Measurements from ENCODE around the gene KAT7.

The KAT7 gene

GRCh38 chr17:49783071-49783715 lies 5.3 kb upstream of the KAT7 start:
- no peaks in the 10 kb centered on the region for H3K36me3 ChIP-seq (ENCODE audit: insufficient read depth, low read depth, low read length)
- H3K27me3 ChIP-seq (ENCODE audit: insufficient read depth, low read length) = peaks cover 4% of the 10 kb centered on the region; the same call in 1 of the 2 replicates
- no peak overlapping the region for H3K27ac ChIP-seq (ENCODE audit: low read length)
- H3K9ac ChIP-seq (ENCODE audit: low read depth, low read length) = no peak overlapping the region
- peaks cover 7% of the 10 kb centered on the region for H3K4me1 ChIP-seq (ENCODE audit: insufficient read depth, low read length)
- no peak overlapping the region for H3K4me3 ChIP-seq (ENCODE audit: low read length)
- H3K9me3 ChIP-seq (ENCODE audit: insufficient read depth, low read depth, low read length) = no peaks in the 10 kb centered on the region

- H3K9me3 ChIP-seq (ENCODE audit: insufficient read depth, low read depth, low read length) = no peaks in the 10 kb centered on the region
- H3K27ac ChIP-seq (ENCODE audit: low read length) = no peak overlapping the region
- peaks cover 4% of the 10 kb centered on the region; the same call in 1 of the 2 replicates for H3K27me3 ChIP-seq (ENCODE audit: insufficient read depth, low read length)
- H3K4me3 ChIP-seq (ENCODE audit: low read length) = no peak overlapping the region
- no peak overlapping the region for H3K9ac ChIP-seq (ENCODE audit: low read depth, low read length)
- no peaks in the 10 kb centered on the region for H3K36me3 ChIP-seq (ENCODE audit: insufficient read depth, low read depth, low read length)
- peaks cover 7% of the 10 kb centered on the region for H3K4me1 ChIP-seq (ENCODE audit: insufficient read depth, low read length)
Observed at GRCh38 chr17:49783791-49784190, 4.7 kb upstream of the KAT7 start.

- Histone ChIP-seq H3K27me3 (ENCODE audit: insufficient read depth, low read length) (peaks cover 4% of the 10 kb centered on the region; the same call in 1 of the 2 replicates), H3K9me3 (ENCODE audit: insufficient read depth, low read depth, low read length) (no peaks in the 10 kb centered on the region), H3K4me1 (ENCODE audit: insufficient read depth, low read length) (peaks cover 7% of the 10 kb centered on the region), H3K9ac (ENCODE audit: low read depth, low read length) (no peak overlapping the region), H3K27ac (ENCODE audit: low read length) (no peak overlapping the region), H3K36me3 (ENCODE audit: insufficient read depth, low read depth, low read length) (no peaks in the 10 kb centered on the region), H3K4me3 (ENCODE audit: low read length) (no peak overlapping the region)
Observed at GRCh38 chr17:49784636-49785035, 3.8 kb upstream of the KAT7 start.

- peak overlapping the region; percentile 99 for H3K9ac ChIP-seq (ENCODE audit: low read depth, low read length)
- peaks cover 7% of the 10 kb centered on the region for H3K4me1 ChIP-seq (ENCODE audit: insufficient read depth, low read length)
- H3K27ac ChIP-seq (ENCODE audit: low read length) = peak overlapping the region; percentile 84
- no peaks in the 10 kb centered on the region for H3K9me3 ChIP-seq (ENCODE audit: insufficient read depth, low read depth, low read length)
- peaks cover 4% of the 10 kb centered on the region; the same call in 1 of the 2 replicates for H3K27me3 ChIP-seq (ENCODE audit: insufficient read depth, low read length)
- H3K4me3 ChIP-seq (ENCODE audit: low read length) = peak overlapping the region; percentile 90
- H3K36me3 ChIP-seq (ENCODE audit: insufficient read depth, low read depth, low read length) = peaks cover 28% of the 10 kb centered on the region
Observed at GRCh38 chr17:49787884-49788477, 500 bp upstream of the KAT7 start.

- no peak overlapping the region for H3K27ac ChIP-seq (ENCODE audit: low read length)
Observed at GRCh38 chr17:49789243-49789578, 730 bp downstream of the KAT7 start.

GRCh38 chr17:49793309-49793708 lies 4.8 kb downstream of the KAT7 start:
- Histone ChIP-seq H3K9me3 (ENCODE audit: insufficient read depth, low read depth, low read length) (no peaks in the 10 kb centered on the region), H3K4me3 (ENCODE audit: low read length) (no peak overlapping the region), H3K36me3 (ENCODE audit: insufficient read depth, low read depth, low read length) (peaks cover 77% of the 10 kb centered on the region), H3K4me1 (ENCODE audit: insufficient read depth, low read length) (no peaks in the 10 kb centered on the region), H3K9ac (ENCODE audit: low read depth, low read length) (no peak overlapping the region), H3K27ac (ENCODE audit: low read length) (no peak overlapping the region), H3K27me3 (ENCODE audit: insufficient read depth, low read length) (no peaks in the 10 kb centered on the region)

More at GRCh38 chr17:49789243-49789578, 730 bp downstream of the KAT7 start:
- Histone ChIP-seq H3K36me3 (ENCODE audit: insufficient read depth, low read depth, low read length) (peaks cover 40% of the 10 kb centered on the region), H3K27me3 (ENCODE audit: insufficient read depth, low read length) (no peaks in the 10 kb centered on the region), H3K9me3 (ENCODE audit: insufficient read depth, low read depth, low read length) (no peaks in the 10 kb centered on the region), H3K4me1 (ENCODE audit: insufficient read depth, low read length) (peaks cover 7% of the 10 kb centered on the region), H3K4me3 (ENCODE audit: low read length) (peak overlapping the region; percentile 69), H3K9ac (ENCODE audit: low read depth, low read length) (peak overlapping the region; percentile 40; the same call in 1 of the 2 replicates)

- no peaks in the 10 kb centered on the region for H3K27me3 ChIP-seq (ENCODE audit: insufficient read depth, low read length)
- H3K9ac ChIP-seq (ENCODE audit: low read depth, low read length) = no peak overlapping the region
- H3K27ac ChIP-seq (ENCODE audit: low read length) = no peak overlapping the region
- H3K9me3 ChIP-seq (ENCODE audit: insufficient read depth, low read depth, low read length) = no peaks in the 10 kb centered on the region
- H3K4me1 ChIP-seq (ENCODE audit: insufficient read depth, low read length) = no peaks in the 10 kb centered on the region
- peaks cover 88% of the 10 kb centered on the region for H3K36me3 ChIP-seq (ENCODE audit: insufficient read depth, low read depth, low read length)
- H3K4me3 ChIP-seq (ENCODE audit: low read length) = no peak overlapping the region
Observed at GRCh38 chr17:49795372-49795771, 6.9 kb downstream of the KAT7 start.

- Histone ChIP-seq H3K4me1 (ENCODE audit: insufficient read depth, low read length) (no peaks in the 10 kb centered on the region), H3K27ac (ENCODE audit: low read length) (no peak overlapping the region), H3K4me3 (ENCODE audit: low read length) (no peak overlapping the region), H3K9me3 (ENCODE audit: insufficient read depth, low read depth, low read length) (no peaks in the 10 kb centered on the region), H3K9ac (ENCODE audit: low read depth, low read length) (no peak overlapping the region), H3K27me3 (ENCODE audit: insufficient read depth, low read length) (no peaks in the 10 kb centered on the region), H3K36me3 (ENCODE audit: insufficient read depth, low read depth, low read length) (peaks cover 88% of the 10 kb centered on the region)
Observed at GRCh38 chr17:49798182-49798581, 9.7 kb downstream of the KAT7 start.

- Histone ChIP-seq H3K27me3 (ENCODE audit: insufficient read depth, low read length) (no peaks in the 10 kb centered on the region), H3K27ac (ENCODE audit: low read length) (no peak overlapping the region), H3K9me3 (ENCODE audit: insufficient read depth, low read depth, low read length) (no peaks in the 10 kb centered on the region), H3K4me3 (ENCODE audit: low read length) (no peak overlapping the region), H3K9ac (ENCODE audit: low read depth, low read length) (no peak overlapping the region), H3K4me1 (ENCODE audit: insufficient read depth, low read length) (no peaks in the 10 kb centered on the region), H3K36me3 (ENCODE audit: insufficient read depth, low read depth, low read length) (peaks cover 83% of the 10 kb centered on the region)
Observed at GRCh38 chr17:49798738-49799137, 10.3 kb downstream of the KAT7 start.

GRCh38 chr17:49809056-49809455 lies 20.6 kb downstream of the KAT7 start:
- H3K36me3 ChIP-seq (ENCODE audit: insufficient read depth, low read depth, low read length) = peaks cover 78% of the 10 kb centered on the region
- no peaks in the 10 kb centered on the region for H3K27me3 ChIP-seq (ENCODE audit: insufficient read depth, low read length)
- H3K4me3 ChIP-seq (ENCODE audit: low read length) = peak overlapping the region; percentile 19; the same call in 1 of the 2 replicates
- peaks cover 23% of the 10 kb centered on the region; the same call in 1 of the 2 replicates for H3K4me1 ChIP-seq (ENCODE audit: insufficient read depth, low read length)
- H3K9me3 ChIP-seq (ENCODE audit: insufficient read depth, low read depth, low read length) = no peaks in the 10 kb centered on the region
- H3K9ac ChIP-seq (ENCODE audit: low read depth, low read length) = peak overlapping the region; percentile 7; the same call in 1 of the 2 replicates
- peak overlapping the region; percentile 38 for H3K27ac ChIP-seq (ENCODE audit: low read length)

GRCh38 chr17:49814781-49815529 lies 26.5 kb downstream of the KAT7 start:
- Histone ChIP-seq H3K27me3 (ENCODE audit: insufficient read depth, low read length) (no peaks in the 10 kb centered on the region), H3K36me3 (ENCODE audit: insufficient read depth, low read depth, low read length) (peaks cover 62% of the 10 kb centered on the region), H3K4me3 (ENCODE audit: low read length) (peak overlapping the region; percentile 61), H3K27ac (ENCODE audit: low read length) (peak overlapping the region; percentile 84), H3K9me3 (ENCODE audit: insufficient read depth, low read depth, low read length) (no peaks in the 10 kb centered on the region), H3K4me1 (ENCODE audit: insufficient read depth, low read length) (peaks cover 46% of the 10 kb centered on the region; the same call in 1 of the 2 replicates), H3K9ac (ENCODE audit: low read depth, low read length) (peak overlapping the region; percentile 92)
